ENCODE results near the gene TMEM217.

TMEM217 gene

DNA sequence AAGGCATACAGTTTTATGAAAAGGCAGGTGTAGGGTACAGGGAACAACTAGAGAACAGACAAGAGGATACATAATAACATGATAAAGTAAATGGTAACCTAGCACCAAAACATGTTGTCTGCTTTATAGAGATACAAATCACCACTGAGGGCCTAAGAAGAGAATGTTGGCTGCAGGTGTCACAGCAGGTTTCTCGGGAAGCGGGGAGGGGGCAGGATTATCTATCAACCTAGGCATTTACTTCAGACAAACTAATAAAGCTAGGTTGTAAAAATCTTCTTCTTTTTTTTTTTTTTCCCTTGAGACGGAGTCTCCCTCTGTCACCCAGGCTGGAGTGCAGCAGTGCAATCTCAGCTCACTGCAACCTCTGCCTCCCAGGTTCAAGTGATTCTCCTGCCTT, 65.3 kb downstream of the TMEM217 start:
- Histone ChIP-seq H3K36me3 (ENCODE audit: insufficient read depth, low read length) (no peaks in the 10 kb centered on the region), H3K27ac (ENCODE audit: low read depth, low read length, poor library complexity, severe bottlenecking) (no peak overlapping the region)
- no peak for TF ChIP-seq EZH2 (IDR thresholded peaks at IDR 0.05; ENCODE audit: borderline replicate concordance, low read length)
- TF ChIP-seq, protein P1, sequence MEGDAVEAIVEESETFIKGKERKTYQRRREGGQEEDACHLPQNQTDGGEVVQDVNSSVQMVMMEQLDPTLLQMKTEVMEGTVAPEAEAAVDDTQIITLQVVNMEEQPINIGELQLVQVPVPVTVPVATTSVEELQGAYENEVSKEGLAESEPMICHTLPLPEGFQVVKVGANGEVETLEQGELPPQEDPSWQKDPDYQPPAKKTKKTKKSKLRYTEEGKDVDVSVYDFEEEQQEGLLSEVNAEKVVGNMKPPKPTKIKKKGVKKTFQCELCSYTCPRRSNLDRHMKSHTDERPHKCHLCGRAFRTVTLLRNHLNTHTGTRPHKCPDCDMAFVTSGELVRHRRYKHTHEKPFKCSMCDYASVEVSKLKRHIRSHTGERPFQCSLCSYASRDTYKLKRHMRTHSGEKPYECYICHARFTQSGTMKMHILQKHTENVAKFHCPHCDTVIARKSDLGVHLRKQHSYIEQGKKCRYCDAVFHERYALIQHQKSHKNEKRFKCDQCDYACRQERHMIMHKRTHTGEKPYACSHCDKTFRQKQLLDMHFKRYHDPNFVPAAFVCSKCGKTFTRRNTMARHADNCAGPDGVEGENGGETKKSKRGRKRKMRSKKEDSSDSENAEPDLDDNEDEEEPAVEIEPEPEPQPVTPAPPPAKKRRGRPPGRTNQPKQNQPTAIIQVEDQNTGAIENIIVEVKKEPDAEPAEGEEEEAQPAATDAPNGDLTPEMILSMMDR (IDR thresholded peaks at IDR 0.05; ENCODE audit: low read length), result no peak

DNA sequence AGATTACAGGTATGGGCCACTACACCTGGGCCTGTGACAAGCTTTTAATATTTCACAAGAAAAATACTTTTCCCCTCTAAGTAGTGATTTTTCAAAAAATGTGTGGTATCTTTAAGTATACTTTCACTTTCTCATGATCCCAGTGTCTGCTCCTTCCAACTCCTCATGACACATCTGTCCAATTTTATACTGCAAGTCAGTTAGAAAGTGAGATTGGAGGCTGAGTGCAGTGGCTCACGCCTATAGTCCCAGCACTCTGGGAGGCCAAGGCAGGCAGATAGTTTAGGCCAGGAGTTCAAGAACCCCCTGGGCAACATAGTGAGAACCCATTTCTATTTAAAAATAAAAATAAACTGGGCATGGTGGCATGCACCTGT, 67.8 kb downstream of the TMEM217 start:
- H3K36me3 ChIP-seq (ENCODE audit: insufficient read depth, low read length), result no peaks in the 10 kb centered on the region
- no peaks in the 10 kb centered on the region for H4K20me1 ChIP-seq (ENCODE audit: insufficient read depth, low read length)
- no peak overlapping the region for H3K4me3 ChIP-seq (ENCODE audit: low read depth, low read length, poor library complexity, severe bottlenecking)
- H3K79me2 ChIP-seq (ENCODE audit: insufficient read depth, low read length), result no peaks in the 10 kb centered on the region
- no peak overlapping the region for H3K9ac ChIP-seq (ENCODE audit: low read length)
- no peaks in the 10 kb centered on the region for H3K27me3 ChIP-seq (ENCODE audit: insufficient read depth, low read length)
- H2AFZ ChIP-seq (ENCODE audit: low read length), result no peak overlapping the region
- no peaks in the 10 kb centered on the region for H3K4me1 ChIP-seq (ENCODE audit: insufficient read depth, low read length, severe bottlenecking)
- no peak overlapping the region for H3K4me2 ChIP-seq (ENCODE audit: low read length)
- no peak for TF ChIP-seq EZH2 (IDR thresholded peaks at IDR 0.05; ENCODE audit: borderline replicate concordance, low read length)
- TF ChIP-seq, protein P1 (IDR thresholded peaks at IDR 0.05; ENCODE audit: low read length), result no peak
- no peak overlapping the region for H3K27ac ChIP-seq (ENCODE audit: low read depth, low read length, poor library complexity, severe bottlenecking)
- H3K9me2 ChIP-seq (ENCODE audit: low read depth, low read length), result no peaks in the 10 kb centered on the region
- H3K9me3 ChIP-seq (ENCODE audit: low read length), result no peaks in the 10 kb centered on the region
- H3F3A ChIP-seq (ENCODE audit: insufficient read depth, low read length), result no peaks in the 10 kb centered on the region

More for the DNA sequence above, 65.3 kb downstream of the TMEM217 start:
- H3K4me1 ChIP-seq (ENCODE audit: insufficient read depth, low read length, severe bottlenecking), result no peaks in the 10 kb centered on the region
- no peaks in the 10 kb centered on the region for H4K20me1 ChIP-seq (ENCODE audit: insufficient read depth, low read length)
- H3K9ac ChIP-seq (ENCODE audit: low read length), result no peak overlapping the region
- H3K4me3 ChIP-seq (ENCODE audit: low read depth, low read length, poor library complexity, severe bottlenecking), result no peak overlapping the region
- H3K27me3 ChIP-seq (ENCODE audit: insufficient read depth, low read length), result no peaks in the 10 kb centered on the region
- no peak overlapping the region for H3K4me2 ChIP-seq (ENCODE audit: low read length)
- H3K9me2 ChIP-seq (ENCODE audit: low read depth, low read length), result no peaks in the 10 kb centered on the region
- H3K79me2 ChIP-seq (ENCODE audit: insufficient read depth, low read length), result no peaks in the 10 kb centered on the region
- H3K9me3 ChIP-seq (ENCODE audit: low read length), result no peaks in the 10 kb centered on the region
- no peaks in the 10 kb centered on the region for H3F3A ChIP-seq (ENCODE audit: insufficient read depth, low read length)
- no peak overlapping the region for H2AFZ ChIP-seq (ENCODE audit: low read length)

DNA sequence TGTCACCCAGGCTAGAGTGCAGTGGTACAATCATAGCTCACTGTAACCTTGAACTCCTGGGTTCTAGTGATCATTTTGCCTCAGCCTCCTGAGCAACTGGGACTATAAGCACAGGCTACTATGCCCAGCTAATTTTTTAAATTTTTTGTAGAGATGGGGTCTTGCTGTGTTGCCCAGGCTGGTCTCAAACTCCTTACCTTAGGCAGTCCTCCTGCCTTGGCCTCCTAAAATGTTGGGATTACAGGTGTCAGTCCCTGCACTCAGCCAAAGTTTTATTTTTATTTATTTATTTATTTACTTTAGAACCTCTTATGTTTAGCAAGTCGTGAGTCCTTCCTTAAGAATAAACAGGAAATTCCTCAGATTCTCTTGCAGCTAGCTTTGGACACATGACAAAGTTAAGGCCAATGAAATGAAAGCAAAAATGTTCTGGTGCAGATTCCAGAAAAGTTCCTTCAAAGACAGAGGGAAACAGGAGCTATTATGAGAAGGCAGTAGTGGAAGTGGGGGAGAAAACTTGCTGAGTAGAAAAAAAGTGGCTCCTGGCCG, 68.9 kb downstream of the TMEM217 start:
- Histone ChIP-seq H3K36me3 (ENCODE audit: insufficient read depth, low read length) (no peaks in the 10 kb centered on the region), H2AFZ (ENCODE audit: low read length) (no peak overlapping the region), H3K4me1 (ENCODE audit: insufficient read depth, low read length, severe bottlenecking) (no peaks in the 10 kb centered on the region), H3K9me3 (ENCODE audit: low read length) (no peaks in the 10 kb centered on the region), H3K9me2 (ENCODE audit: low read depth, low read length) (no peaks in the 10 kb centered on the region), H3K4me2 (ENCODE audit: low read length) (no peak overlapping the region), H3K9ac (ENCODE audit: low read length) (no peak overlapping the region), H3K27ac (ENCODE audit: low read depth, low read length, poor library complexity, severe bottlenecking) (no peak overlapping the region), H3K79me2 (ENCODE audit: insufficient read depth, low read length) (no peaks in the 10 kb centered on the region), H4K20me1 (ENCODE audit: insufficient read depth, low read length) (no peaks in the 10 kb centered on the region), H3K27me3 (ENCODE audit: insufficient read depth, low read length) (no peaks in the 10 kb centered on the region), H3K4me3 (ENCODE audit: low read depth, low read length, poor library complexity, severe bottlenecking) (no peak overlapping the region), H3F3A (ENCODE audit: insufficient read depth, low read length) (no peaks in the 10 kb centered on the region)
- TF ChIP-seq, protein P1 (IDR thresholded peaks at IDR 0.05; ENCODE audit: low read length), result no peak
- TF ChIP-seq EZH2 (IDR thresholded peaks at IDR 0.05; ENCODE audit: borderline replicate concordance, low read length), result no peak

All from OCI-LY1 (cell line).